Measurements from ENCODE around the gene ASGR2.
"Not testable (repeated sequence)": the region's sequence is repeated elsewhere in the genome, so short reads cannot be mapped to it uniquely, and the experiment has no call there.

The ASGR2 gene

GRCh38 chr17:7102421-7102820 lies 12.2 kb downstream of the ASGR2 start:
- Histone ChIP-seq H3K4me1 (ENCODE audit: control insufficient read depth in 1 of 2, insufficient read depth in 1 of 2, low read depth in 1 of 2, low read length in 1 of 2) (no peaks in the 10 kb centered on the region), H3K36me3 (no peaks in the 10 kb centered on the region), H3K27me3 (peaks cover 7% of the 10 kb centered on the region), H3K4me3 (ENCODE audit: low read depth in 1 of 2, low read length in 1 of 2) (no peak overlapping the region), H3K27ac (no peak overlapping the region), H3K9me3 (no peaks in the 10 kb centered on the region)
- no peak for TF ChIP-seq CTCF (IDR thresholded peaks at IDR 0.05)

- TF ChIP-seq CTCF (IDR thresholded peaks at IDR 0.05) = no peak
- no peaks in the 10 kb centered on the region for H3K36me3 ChIP-seq
- no peaks in the 10 kb centered on the region for H3K9me3 ChIP-seq
- no peaks in the 10 kb centered on the region for H3K4me1 ChIP-seq (ENCODE audit: control insufficient read depth in 1 of 2, insufficient read depth in 1 of 2, low read depth in 1 of 2, low read length in 1 of 2)
- no peak overlapping the region for H3K27ac ChIP-seq
- H3K27me3 ChIP-seq = peaks cover 7% of the 10 kb centered on the region
- no peak overlapping the region for H3K4me3 ChIP-seq (ENCODE audit: low read depth in 1 of 2, low read length in 1 of 2)
These were observed 13.1 kb downstream of the ASGR2 start for GRCh38 chr17:7101531-7101930.

GRCh38 chr17:7100641-7101379 lies 13.8 kb downstream of the ASGR2 start:
- not testable (repeated sequence) for H3K4me3 ChIP-seq (ENCODE audit: low read depth in 1 of 2, low read length in 1 of 2); H3K36me3 ChIP-seq; H3K9me3 ChIP-seq; H3K27me3 ChIP-seq; H3K27ac ChIP-seq; H3K4me1 ChIP-seq (ENCODE audit: control insufficient read depth in 1 of 2, insufficient read depth in 1 of 2, low read depth in 1 of 2, low read length in 1 of 2)

- Histone ChIP-seq H3K4me1 (ENCODE audit: control insufficient read depth in 1 of 2, insufficient read depth in 1 of 2, low read depth in 1 of 2, low read length in 1 of 2) (no peaks in the 10 kb centered on the region), H3K4me3 (ENCODE audit: low read depth in 1 of 2, low read length in 1 of 2) (no peak overlapping the region), H3K9me3 (no peaks in the 10 kb centered on the region), H3K27me3 (peaks cover 28% of the 10 kb centered on the region), H3K36me3 (no peaks in the 10 kb centered on the region), H3K27ac (no peak overlapping the region)
- no peak for TF ChIP-seq CTCF (IDR thresholded peaks at IDR 0.05)
These were observed 15.7 kb downstream of the ASGR2 start for GRCh38 chr17:7098802-7099459.

- Histone ChIP-seq H3K9me3 (no peaks in the 10 kb centered on the region), H3K27ac (no peak overlapping the region), H3K27me3 (peaks cover 38% of the 10 kb centered on the region), H3K36me3 (no peaks in the 10 kb centered on the region), H3K4me1 (ENCODE audit: control insufficient read depth in 1 of 2, insufficient read depth in 1 of 2, low read depth in 1 of 2, low read length in 1 of 2) (no peaks in the 10 kb centered on the region), H3K4me3 (ENCODE audit: low read depth in 1 of 2, low read length in 1 of 2) (no peak overlapping the region)
- TF ChIP-seq CTCF (IDR thresholded peaks at IDR 0.05) = no peak
These were observed 16.7 kb downstream of the ASGR2 start for GRCh38 chr17:7097940-7098339.

GRCh38 chr17:7095625-7096024 lies 19.0 kb downstream of the ASGR2 start:
- Histone ChIP-seq H3K4me3 (ENCODE audit: low read depth in 1 of 2, low read length in 1 of 2) (no peak overlapping the region), H3K36me3 (no peaks in the 10 kb centered on the region), H3K27me3 (peaks cover 38% of the 10 kb centered on the region), H3K9me3 (no peaks in the 10 kb centered on the region), H3K4me1 (ENCODE audit: control insufficient read depth in 1 of 2, insufficient read depth in 1 of 2, low read depth in 1 of 2, low read length in 1 of 2) (no peaks in the 10 kb centered on the region), H3K27ac (no peak overlapping the region)
- no peak for TF ChIP-seq CTCF (IDR thresholded peaks at IDR 0.05)
